GM10248 (cell line): Measurements from ENCODE around the gene PSPH.
"Not testable (repeated sequence)": the region's sequence is repeated elsewhere in the genome, so short reads cannot be mapped to it uniquely, and the experiment has no call there.

ENCODE experiments used
- CTCF ChIA-PET: fragments of 300-600 bp; sonication (Branson Sonifier 250); formaldehyde crosslinking; extraction: SDS; loops from one replicate; lab custom pipeline; 2021; ENCODE audit warnings: antibody characterized with exemption; lab: Yijun Ruan, JAX
- POLR2A ChIA-PET: fragments of 350-650 bp; sonication (Branson Sonifier 250); formaldehyde crosslinking; extraction: SDS; loops from one replicate; lab custom pipeline; 2020; ENCODE audit warnings: antibody characterized with exemption; lab: Yijun Ruan, JAX
- DNase-seq: peaks from one replicate; pipeline ENCODE4 v3.0.0; 2012; ENCODE audit errors: extremely low spot score
- CTCF ChIP-seq: IDR thresholded peaks from 2 replicates; pipeline ENCODE4 v1.5.1; 2012; ENCODE audit warnings: mild to moderate bottlenecking, low read depth; ENCODE audit errors: extremely low read depth, missing control alignments, control extremely low read depth

The PSPH gene

GRCh38 chr7:56079450-56080185 is 28.4 kb upstream of the PSPH start:
- DNase-seq, result no peak
- TF ChIP-seq CTCF, result no peak
- CTCF ChIA-PET, result interaction anchor here (0.7 to 2.0 kb wide), 2 partner anchors 10 kb away, joined by 3 to 5 read pairs; no protein-coding TSS in a partner anchor
- POLR2A ChIA-PET, result no interaction called here

- CTCF ChIA-PET, result interaction anchor here (1.0 to 2.1 kb wide), 4 partner anchors 11 to 437 kb away, joined by 3 to 6 read pairs (median 4); partner anchors contain the start of gene SUMF2
- POLR2A ChIA-PET, result interaction anchor here (1.1 kb wide), 1 partner anchor 28 kb away, joined by 4 read pairs; the partner anchor contains the start of gene CHCHD2
- no peak for DNase-seq
- TF ChIP-seq CTCF, result no peak
Measured at GRCh38 chr7:56078196-56078595, 27.0 kb upstream of the PSPH start.

- no peak for DNase-seq
- ChIA-PET CTCF (interaction anchor here (1.0 to 2.1 kb wide), 3 partner anchors 13 to 436 kb away, joined by 3 to 6 read pairs (median 4); partner anchors contain the start of gene SUMF2), POLR2A (interaction anchor here (1.1 kb wide), 1 partner anchor 28 kb away, joined by 4 read pairs; the partner anchor contains the start of gene CHCHD2)
- no peak for TF ChIP-seq CTCF
Measured at GRCh38 chr7:56077681-56078080, 26.4 kb upstream of the PSPH start.

- ChIA-PET CTCF (interaction anchor here (0.6 to 4.5 kb wide), 34 partner anchors 9 to 649 kb away, joined by 3 to 37 read pairs (median 5); partner anchors contain the start of genes CCT6A, NIPSNAP2, PHKG1 and PSPH), POLR2A (no interaction called here)
- peak; percentile 85 for TF ChIP-seq CTCF
- DNase-seq, result peak; percentile 78
Measured at GRCh38 chr7:56074371-56074791, 23.1 kb upstream of the PSPH start.

- CTCF ChIA-PET, result interaction anchor here (1.2 to 3.0 kb wide), 4 partner anchors 8 to 67 kb away, joined by 3 to 27 read pairs (median 9); partner anchors contain the start of genes CCT6A and PSPH
- POLR2A ChIA-PET, DNase-seq: not testable (repeated sequence)
Measured at GRCh38 chr7:56066376-56066775, 15.1 kb upstream of the PSPH start.

- peak; percentile 98 for DNase-seq
- no peak for TF ChIP-seq CTCF
- CTCF ChIA-PET, result interaction anchor here (0.9 to 3.0 kb wide), 5 partner anchors 10 to 57 kb away, joined by 3 to 27 read pairs (median 6); partner anchors contain the start of genes CCT6A and PSPH
- POLR2A ChIA-PET, result interaction anchor here (1.9 kb wide), 1 partner anchor 13 kb away, joined by 17 read pairs; the partner anchor contains the start of genes CCT6A and PSPH
Measured at GRCh38 chr7:56063882-56064625, 12.8 kb upstream of the PSPH start, which contains the start of gene SUMF2. TSS of gene SUMF2 (plus strand) at chr7:56064286. CDS start at chr7:56064312, 26 bp downstream.
